ENCODE data around the gene ZPBP2. TPM values are rescaled to one million over a fixed set of nuclear protein-coding genes. Genes with fewer than 3 reads are reported as not detected.
A peak's percentile ranks its signal among the peaks of the same experiment; 100 is the strongest.

Gene ZPBP2
- total RNA-seq, 1 donor from 2014 or later = not detected

- H3K36me3 Mint-ChIP-seq (ENCODE audit: low read depth, unreplicated experiment) = peaks cover 23% of the 10 kb centered on the region
- peak overlapping the region; percentile 27 for H3K9ac ChIP-seq (ENCODE audit: low read length)
- no peak for FAIRE-seq
These were observed 56.1 kb downstream of the ZPBP2 start for GRCh38 chr17:39923836-39924690.

GRCh38 chr17:39924691-39925055 lies 56.7 kb downstream of the ZPBP2 start:
- Histone ChIP-seq H3K9ac (ENCODE audit: low read length) (peak overlapping the region; percentile 27), H4K20me1 (ENCODE audit: insufficient read depth, low read length) (peaks cover 68% of the 10 kb centered on the region), H3K79me2 (ENCODE audit: insufficient read depth, low read length) (peaks cover 43% of the 10 kb centered on the region), H3K27me3 (ENCODE audit: insufficient read depth, low read length) (no peaks in the 10 kb centered on the region), H3K4me1 (ENCODE audit: insufficient read depth, low read length) (peaks cover 47% of the 10 kb centered on the region), H3K4me3 (ENCODE audit: insufficient read depth, low read depth, low read length) (no peak overlapping the region), H2AFZ (ENCODE audit: low read depth, low read length) (no peak overlapping the region), H3K27ac (ENCODE audit: low read depth, low read length) (peak overlapping the region; percentile 6), H3K36me3 (ENCODE audit: insufficient read depth, low read length) (peaks cover 18% of the 10 kb centered on the region), H3K9me3 (ENCODE audit: insufficient read depth, low read depth, low read length) (no peaks in the 10 kb centered on the region), H3K4me2 (ENCODE audit: low read length) (peak overlapping the region; percentile 100)
- Mint-ChIP-seq H3K27ac (ENCODE audit: unreplicated experiment) (peak overlapping the region; percentile 41), H3K9me3 (ENCODE audit: unreplicated experiment) (no peaks in the 10 kb centered on the region), H3K36me3 (ENCODE audit: low read depth, unreplicated experiment) (peaks cover 19% of the 10 kb centered on the region), H3K27me3 (ENCODE audit: low read depth, unreplicated experiment) (no peaks in the 10 kb centered on the region), H3K4me1 (ENCODE audit: low read depth, unreplicated experiment) (peaks cover 26% of the 10 kb centered on the region), H3K4me3 (ENCODE audit: unreplicated experiment) (no peak overlapping the region)
- no peak for TF ChIP-seq EZH2 (IDR thresholded peaks at IDR 0.05; ENCODE audit: insufficient read depth, low read length)
- DNase-seq (ENCODE audit: low read depth) (no peak), FAIRE-seq (no peak)

More at GRCh38 chr17:39923836-39924690, 56.1 kb downstream of the ZPBP2 start:
- peak overlapping the region; percentile 100 for H3K4me2 ChIP-seq (ENCODE audit: low read length)
- no peak overlapping the region for H3K27ac Mint-ChIP-seq (ENCODE audit: unreplicated experiment)
- H3K9me3 ChIP-seq (ENCODE audit: insufficient read depth, low read depth, low read length) = no peaks in the 10 kb centered on the region
- TF ChIP-seq EZH2 (IDR thresholded peaks at IDR 0.05; ENCODE audit: insufficient read depth, low read length) = no peak
- TF ChIP-seq CTCF (IDR thresholded peaks at IDR 0.05; ENCODE audit: insufficient read depth, low read depth, low read length) = peak; percentile 20
- no peaks in the 10 kb centered on the region for H3K27me3 ChIP-seq (ENCODE audit: insufficient read depth, low read length)
- H3K4me3 Mint-ChIP-seq (ENCODE audit: unreplicated experiment) = no peak overlapping the region
- peaks cover 20% of the 10 kb centered on the region for H3K4me1 Mint-ChIP-seq (ENCODE audit: low read depth, unreplicated experiment)
- H3K4me3 ChIP-seq (ENCODE audit: insufficient read depth, low read depth, low read length) = no peak overlapping the region
- no peaks in the 10 kb centered on the region for H3K9me3 Mint-ChIP-seq (ENCODE audit: unreplicated experiment)
- H3K79me2 ChIP-seq (ENCODE audit: insufficient read depth, low read length) = peaks cover 43% of the 10 kb centered on the region
- H2AFZ ChIP-seq (ENCODE audit: low read depth, low read length) = no peak overlapping the region
- H3K36me3 ChIP-seq (ENCODE audit: insufficient read depth, low read length) = peaks cover 21% of the 10 kb centered on the region
- no peak for DNase-seq (ENCODE audit: low read depth)
- H3K27ac ChIP-seq (ENCODE audit: low read depth, low read length) = peak overlapping the region; percentile 6
- H3K4me1 ChIP-seq (ENCODE audit: insufficient read depth, low read length) = peaks cover 42% of the 10 kb centered on the region
- H4K20me1 ChIP-seq (ENCODE audit: insufficient read depth, low read length) = peaks cover 68% of the 10 kb centered on the region
- H3K27me3 Mint-ChIP-seq (ENCODE audit: low read depth, unreplicated experiment) = no peaks in the 10 kb centered on the region

GRCh38 chr17:39925282-39926134 lies 57.5 kb downstream of the ZPBP2 start:
- Histone ChIP-seq H4K20me1 (ENCODE audit: insufficient read depth, low read length) (peaks cover 62% of the 10 kb centered on the region), H3K36me3 (ENCODE audit: insufficient read depth, low read length) (peaks cover 15% of the 10 kb centered on the region), H3K4me2 (ENCODE audit: low read length) (peak overlapping the region; percentile 100), H3K4me1 (ENCODE audit: insufficient read depth, low read length) (peaks cover 51% of the 10 kb centered on the region), H2AFZ (ENCODE audit: low read depth, low read length) (no peak overlapping the region), H3K79me2 (ENCODE audit: insufficient read depth, low read length) (peaks cover 43% of the 10 kb centered on the region), H3K4me3 (ENCODE audit: insufficient read depth, low read depth, low read length) (peak overlapping the region; percentile 81), H3K9me3 (ENCODE audit: insufficient read depth, low read depth, low read length) (no peaks in the 10 kb centered on the region), H3K27ac (ENCODE audit: low read depth, low read length) (no peak overlapping the region), H3K27me3 (ENCODE audit: insufficient read depth, low read length) (no peaks in the 10 kb centered on the region), H3K9ac (ENCODE audit: low read length) (peak overlapping the region; percentile 87)
- peaks cover 15% of the 10 kb centered on the region for H3K36me3 Mint-ChIP-seq (ENCODE audit: low read depth, unreplicated experiment)
- DNase-seq (ENCODE audit: low read depth) (no peak), FAIRE-seq (no peak)
- no peaks in the 10 kb centered on the region for H3K27me3 Mint-ChIP-seq (ENCODE audit: low read depth, unreplicated experiment)
- H3K27ac Mint-ChIP-seq (ENCODE audit: unreplicated experiment) = peak overlapping the region; percentile 86
- no peaks in the 10 kb centered on the region for H3K9me3 Mint-ChIP-seq (ENCODE audit: unreplicated experiment)
- TF ChIP-seq EZH2 (IDR thresholded peaks at IDR 0.05; ENCODE audit: insufficient read depth, low read length) (no peak), CTCF (IDR thresholded peaks at IDR 0.05; ENCODE audit: insufficient read depth, low read depth, low read length) (no peak)
- peak overlapping the region; percentile 89 for H3K4me3 Mint-ChIP-seq (ENCODE audit: unreplicated experiment)
- H3K4me1 Mint-ChIP-seq (ENCODE audit: low read depth, unreplicated experiment) = peaks cover 30% of the 10 kb centered on the region
